Colonic mucosa (tissue), 4 donors: ENCODE results near the gene AMN1. TPM values are rescaled to one million over a fixed set of nuclear protein-coding genes. Genes with fewer than 3 reads are reported as not detected.

Experiments used
- DNase-seq: peaks from one replicate; pipeline ENCODE4 v3.0.0-alpha.2; 2020
- H3K27ac ChIP-seq: fragments of 200-600 bp; one replicate; pipeline ENCODE4 v1.8.0; 2021
- H3K27me3 ChIP-seq: fragments of 200-600 bp; one replicate; pipeline ENCODE4 v1.8.0; 2021
- H3K36me3 ChIP-seq: fragments of 200-600 bp; one replicate; pipeline ENCODE4 v1.8.0; 2021
- H3K4me1 ChIP-seq: fragments of 200-600 bp; one replicate; pipeline ENCODE4 v1.8.0; 2021; ENCODE audit warnings: mild to moderate bottlenecking
- H3K4me3 ChIP-seq: fragments of 200-600 bp; one replicate; pipeline ENCODE4 v1.8.0; 2021
- H3K9ac ChIP-seq, 2 donors: one replicate each; pipeline ENCODE4 v1.7.0; 2013; ENCODE audit warnings: control low read depth in 2 of 2, low read depth in 2 of 2, low read length in 2 of 2
- H3K9me3 ChIP-seq: fragments of 200-600 bp; one replicate; pipeline ENCODE4 v1.8.0; 2021
- intact Hi-C: fragments of 100-400 bp; cut with DNase I; formaldehyde crosslinking; loops from one replicate; pipeline ENCODE4 v1.14.1; 2022
- total RNA-seq, 2 donors: library from RNA; stranded (reverse); fragmentation: NEBNext Ultra II Directional in 1 of 2; extraction: Animal tissue kit (Norgen Biotek cat#: 25700) in 1 of 2; gene quantifications; one replicate each; pipeline ENCODE4 v1.2.1, GENCODE V29; 2021
- TF ChIP-seq, protein P1 (sequence below): fragments of 200-600 bp; IDR thresholded peaks from one replicate; pipeline ENCODE4 v1.8.0; 2022; ENCODE audit warnings: antibody characterized with exemption, mild to moderate bottlenecking
- donor health status: healthy.
- donor health status: DM: no; HTN: no; CAD: no.
- donor health status: DM: no; HTN: no; CAD: no.

AMN1 gene
- total RNA-seq, 2 donors from 2014 or later, result 4.4 to 4.8 TPM

DNA sequence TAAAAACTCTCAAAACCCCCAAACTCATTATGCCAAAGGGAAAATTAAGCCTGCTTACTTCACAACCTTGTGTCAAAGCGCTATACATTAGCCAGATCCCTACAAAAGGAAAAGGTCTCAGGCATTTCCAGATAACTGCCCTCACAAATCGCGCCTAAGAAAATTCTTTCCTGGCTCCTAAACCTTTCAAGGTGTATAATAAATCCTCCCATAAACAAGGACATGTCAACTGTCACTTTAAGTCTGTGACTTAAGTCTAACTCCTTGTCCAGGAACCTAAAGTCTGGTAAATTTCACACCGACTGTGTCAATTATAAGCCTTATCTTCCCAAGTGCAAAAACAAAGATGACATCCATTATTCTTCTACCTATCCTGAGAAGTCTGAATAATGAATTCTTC, 73.6 kb downstream of the AMN1 start:
- TF ChIP-seq, protein P1, sequence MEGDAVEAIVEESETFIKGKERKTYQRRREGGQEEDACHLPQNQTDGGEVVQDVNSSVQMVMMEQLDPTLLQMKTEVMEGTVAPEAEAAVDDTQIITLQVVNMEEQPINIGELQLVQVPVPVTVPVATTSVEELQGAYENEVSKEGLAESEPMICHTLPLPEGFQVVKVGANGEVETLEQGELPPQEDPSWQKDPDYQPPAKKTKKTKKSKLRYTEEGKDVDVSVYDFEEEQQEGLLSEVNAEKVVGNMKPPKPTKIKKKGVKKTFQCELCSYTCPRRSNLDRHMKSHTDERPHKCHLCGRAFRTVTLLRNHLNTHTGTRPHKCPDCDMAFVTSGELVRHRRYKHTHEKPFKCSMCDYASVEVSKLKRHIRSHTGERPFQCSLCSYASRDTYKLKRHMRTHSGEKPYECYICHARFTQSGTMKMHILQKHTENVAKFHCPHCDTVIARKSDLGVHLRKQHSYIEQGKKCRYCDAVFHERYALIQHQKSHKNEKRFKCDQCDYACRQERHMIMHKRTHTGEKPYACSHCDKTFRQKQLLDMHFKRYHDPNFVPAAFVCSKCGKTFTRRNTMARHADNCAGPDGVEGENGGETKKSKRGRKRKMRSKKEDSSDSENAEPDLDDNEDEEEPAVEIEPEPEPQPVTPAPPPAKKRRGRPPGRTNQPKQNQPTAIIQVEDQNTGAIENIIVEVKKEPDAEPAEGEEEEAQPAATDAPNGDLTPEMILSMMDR, result no peak
- intact Hi-C loops, result loop anchor here (5.0 to 10.0 kb wide), 3 partner anchors 72 to 410 kb away; partner anchors contain the start of genes AMN1 and RESF1
- H3K4me1 ChIP-seq, result no peaks in the 10 kb centered on the region
- DNase-seq, result no peak
- no peak overlapping the region for H3K27ac ChIP-seq
- H3K27me3 ChIP-seq, result no peaks in the 10 kb centered on the region
- no peaks in the 10 kb centered on the region for H3K9me3 ChIP-seq
- H3K36me3 ChIP-seq, result no peaks in the 10 kb centered on the region
- H3K9ac ChIP-seq, result no peak overlapping the region
- H3K4me3 ChIP-seq, result no peak overlapping the region

DNA sequence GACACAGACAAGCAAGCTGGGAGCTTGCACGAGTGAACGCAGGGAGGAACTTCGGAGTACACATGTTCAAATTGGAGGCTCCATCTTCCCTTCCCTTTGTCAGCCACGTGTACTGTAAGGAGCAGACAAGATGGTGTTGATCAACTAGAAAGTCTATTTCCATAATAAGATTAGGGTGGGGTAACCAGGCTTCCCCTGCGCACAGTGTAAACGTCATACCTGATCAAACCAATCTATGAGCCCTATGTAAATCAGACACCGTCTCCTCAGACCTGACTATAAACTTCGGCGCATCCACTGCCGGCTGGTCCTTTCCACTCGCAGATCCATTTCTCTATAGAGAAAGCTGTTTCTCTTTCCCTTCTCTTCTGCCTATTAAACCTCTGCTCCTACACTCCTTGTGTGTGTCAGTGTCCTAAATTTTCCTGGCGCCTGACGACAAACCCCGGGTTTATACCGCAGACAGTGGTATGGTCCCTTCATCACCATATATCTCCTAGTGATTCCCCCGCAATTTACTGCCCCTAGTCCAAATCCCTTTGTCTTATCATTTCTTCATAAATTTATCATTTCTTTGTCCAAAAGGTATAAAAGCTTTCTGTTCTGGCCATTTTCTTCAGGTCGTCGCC, 76.8 kb downstream of the AMN1 start:
- TF ChIP-seq, protein P1, result no peak
- intact Hi-C loops, result loop anchor here (5.0 to 10.0 kb wide), 2 partner anchors 413 to 660 kb away; no protein-coding TSS in a partner anchor
- Histone ChIP-seq H3K36me3 (no peaks in the 10 kb centered on the region), H3K9ac (no peak overlapping the region), H3K27me3 (no peaks in the 10 kb centered on the region), H3K4me1 (no peaks in the 10 kb centered on the region), H3K27ac (no peak overlapping the region), H3K4me3 (no peak overlapping the region), H3K9me3 (no peaks in the 10 kb centered on the region)
- no peak for DNase-seq

DNA sequence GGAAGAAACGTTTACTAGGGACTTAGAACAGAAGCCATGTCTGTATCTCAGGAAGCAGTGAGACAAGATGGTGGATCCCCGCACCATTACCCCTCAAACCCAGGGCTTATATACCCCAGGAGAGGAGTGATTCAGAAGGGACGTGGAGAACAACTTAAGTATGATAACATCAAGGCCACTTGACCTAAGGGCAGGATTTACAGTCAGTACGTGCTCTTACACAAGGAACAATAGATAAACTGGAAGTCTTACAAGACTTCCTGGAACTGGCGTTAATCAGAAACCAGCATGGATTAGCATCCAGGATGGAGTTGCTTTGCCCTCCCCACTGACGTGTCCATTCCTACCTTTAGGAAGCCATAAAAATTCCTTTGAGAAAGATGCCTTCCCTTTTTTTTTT, 77.9 kb downstream of the AMN1 start:
- no peaks in the 10 kb centered on the region for H3K27me3 ChIP-seq
- H3K36me3 ChIP-seq, result no peaks in the 10 kb centered on the region
- no peak overlapping the region for H3K4me3 ChIP-seq
- H3K9me3 ChIP-seq, result no peaks in the 10 kb centered on the region
- peak overlapping the region; percentile 45 for H3K27ac ChIP-seq
- intact Hi-C loops, result loop anchor here (5.0 to 10.0 kb wide), 2 partner anchors 414 to 661 kb away; no protein-coding TSS in a partner anchor
- no peaks in the 10 kb centered on the region for H3K4me1 ChIP-seq
- DNase-seq, result peak; percentile 65
- TF ChIP-seq, protein P1, result no peak
- H3K9ac ChIP-seq, result peak overlapping the region in 1 of 2 donors; percentile 7

- intact Hi-C loops, result no loop called here
- Histone ChIP-seq H3K9ac (no peak overlapping the region), H3K9me3 (no peaks in the 10 kb centered on the region), H3K36me3 (no peaks in the 10 kb centered on the region), H3K27me3 (no peaks in the 10 kb centered on the region), H3K27ac (no peak overlapping the region), H3K4me3 (no peak overlapping the region), H3K4me1 (no peaks in the 10 kb centered on the region)
- no peak for DNase-seq
- TF ChIP-seq, protein P1, result no peak
These were observed 81.7 kb downstream of the AMN1 start for GRCh38 chr12:31647086-31647491.

DNA sequence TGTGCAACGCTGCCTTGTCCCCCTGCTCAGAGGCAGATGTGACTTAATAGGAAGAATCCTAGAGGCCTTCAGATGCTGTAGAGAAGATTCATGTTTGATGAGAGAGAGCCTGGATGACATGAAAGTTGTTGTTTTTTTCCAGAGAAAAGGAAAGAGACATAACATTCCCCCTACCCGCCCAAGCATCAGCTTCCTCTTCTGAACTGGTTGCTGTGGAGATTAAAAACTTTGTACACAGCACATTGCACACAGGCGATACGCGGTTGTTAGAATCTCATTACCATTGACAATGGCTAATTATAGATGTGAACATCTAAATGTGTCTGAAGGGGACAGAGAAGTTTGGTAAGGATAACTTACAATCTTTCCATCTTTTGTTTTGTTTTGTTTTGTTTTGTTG, 82.9 kb downstream of the AMN1 start:
- H3K9ac ChIP-seq, result no peak overlapping the region
- no peaks in the 10 kb centered on the region for H3K4me1 ChIP-seq

More for the DNA sequence above, 82.9 kb downstream of the AMN1 start:
- no peaks in the 10 kb centered on the region for H3K27me3 ChIP-seq
- no peaks in the 10 kb centered on the region for H3K36me3 ChIP-seq
- intact Hi-C loops, result no loop called here
- no peak overlapping the region for H3K4me3 ChIP-seq
- H3K9me3 ChIP-seq, result no peaks in the 10 kb centered on the region
- TF ChIP-seq, protein P1, result no peak
- no peak for DNase-seq
- H3K27ac ChIP-seq, result no peak overlapping the region
